GM21390 (cell line): ENCODE data around the gene SLC22A4.

Experiments used
- ATAC-seq: cut with Tn5 transposase; IDR thresholded peaks from one replicate; pipeline ENCODE4 v1.9.1; 2021; ENCODE audit not compliant: unreplicated experiment

SLC22A4 gene

DNA sequence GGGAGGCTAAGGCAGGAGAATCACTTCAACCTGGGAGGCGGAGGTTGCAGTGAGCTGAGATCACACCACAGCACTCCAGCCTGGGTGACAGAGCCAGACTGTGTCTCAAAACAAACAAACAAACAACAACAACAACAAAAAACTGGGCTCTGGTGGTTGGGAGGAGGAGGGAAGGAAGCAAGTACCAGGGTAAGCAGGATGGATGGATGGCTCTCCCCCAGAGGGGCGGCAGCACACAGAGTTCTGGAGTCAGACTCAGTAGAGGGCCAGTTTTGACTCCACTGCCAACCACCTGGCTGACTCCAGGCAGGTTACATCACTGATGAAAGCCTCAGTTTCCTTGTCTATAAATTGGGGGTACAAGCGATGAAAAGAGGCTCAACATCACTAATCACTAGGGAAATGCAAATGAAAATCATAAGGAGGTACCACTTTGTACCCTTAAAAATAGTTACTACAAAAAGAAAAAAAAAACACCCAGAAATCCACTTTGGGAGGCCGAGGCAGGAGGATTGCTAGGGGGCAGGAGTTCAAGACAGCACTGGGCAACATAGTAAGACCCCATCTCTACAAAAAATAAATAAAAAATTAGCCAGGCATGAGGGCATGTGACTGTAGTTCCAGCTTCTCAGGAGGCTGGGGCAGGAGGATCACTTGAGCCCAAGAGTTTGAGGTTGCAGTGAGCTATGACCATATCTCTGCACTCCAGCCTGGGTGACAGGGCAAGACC is 3.2 kb downstream of the SLC22A4 start:
- no peak for ATAC-seq

DNA sequence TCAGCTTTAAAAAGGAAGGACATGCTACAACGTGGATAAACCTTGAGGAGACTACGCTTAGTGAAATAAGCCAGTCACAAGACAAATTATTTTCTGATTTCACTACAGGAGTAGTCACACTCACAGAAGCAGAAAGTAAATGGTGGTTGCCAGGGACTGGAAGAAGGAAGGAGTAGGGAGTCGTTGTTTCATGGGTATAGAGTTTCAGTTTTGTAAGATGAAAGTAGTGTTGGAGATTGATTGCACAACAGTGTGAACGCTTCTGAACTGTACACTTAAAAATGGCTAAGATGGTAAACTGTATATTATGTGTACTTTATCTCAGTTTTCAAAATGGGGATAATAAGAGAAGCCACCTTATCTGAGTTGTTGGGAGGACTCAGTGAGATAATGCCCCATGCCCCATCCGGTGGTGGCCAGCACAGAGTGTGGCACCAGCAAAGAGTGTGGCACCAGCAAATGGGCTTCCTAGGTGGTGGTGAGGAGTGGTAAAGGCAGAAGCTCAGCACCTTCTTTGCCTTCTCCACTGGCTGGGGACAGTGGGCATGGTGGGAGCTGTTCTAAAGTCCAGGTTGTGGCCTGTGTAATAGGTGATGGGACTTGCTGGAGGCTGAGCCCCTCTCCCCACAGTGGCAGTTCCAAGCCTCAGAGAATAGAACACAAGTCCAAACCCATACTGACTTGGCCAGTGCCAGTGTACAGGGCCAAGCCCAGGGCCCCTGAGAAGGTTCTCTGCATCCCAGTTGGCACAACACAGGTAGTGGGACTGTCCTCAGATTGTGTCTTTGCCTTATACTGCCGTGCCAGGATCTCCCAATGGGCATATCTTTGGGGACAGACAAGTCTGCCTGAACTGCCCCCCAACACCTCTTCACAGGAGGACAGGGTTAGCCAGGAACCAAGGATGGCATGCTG is 4.4 kb downstream of the SLC22A4 start:
- ATAC-seq, result no peak

DNA sequence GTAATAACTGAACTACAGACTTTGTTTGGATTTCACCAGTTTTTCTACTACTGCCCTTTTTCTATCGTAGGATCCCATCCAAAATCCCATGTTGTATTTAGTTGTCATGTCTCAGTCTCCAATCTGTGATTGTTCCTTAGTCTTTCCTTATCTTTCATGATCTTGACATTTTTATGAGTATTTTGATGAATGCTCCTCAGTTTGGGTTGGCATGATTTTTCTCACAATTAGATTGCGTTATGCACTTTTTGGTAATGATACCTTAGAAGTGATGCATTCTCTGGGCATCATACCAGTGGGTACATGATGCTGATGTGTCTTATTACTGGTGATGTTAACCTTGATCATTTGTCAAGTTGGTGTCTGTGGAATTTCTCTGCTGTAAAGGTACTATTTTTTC is 5.7 kb downstream of the SLC22A4 start:
- no peak for ATAC-seq

DNA sequence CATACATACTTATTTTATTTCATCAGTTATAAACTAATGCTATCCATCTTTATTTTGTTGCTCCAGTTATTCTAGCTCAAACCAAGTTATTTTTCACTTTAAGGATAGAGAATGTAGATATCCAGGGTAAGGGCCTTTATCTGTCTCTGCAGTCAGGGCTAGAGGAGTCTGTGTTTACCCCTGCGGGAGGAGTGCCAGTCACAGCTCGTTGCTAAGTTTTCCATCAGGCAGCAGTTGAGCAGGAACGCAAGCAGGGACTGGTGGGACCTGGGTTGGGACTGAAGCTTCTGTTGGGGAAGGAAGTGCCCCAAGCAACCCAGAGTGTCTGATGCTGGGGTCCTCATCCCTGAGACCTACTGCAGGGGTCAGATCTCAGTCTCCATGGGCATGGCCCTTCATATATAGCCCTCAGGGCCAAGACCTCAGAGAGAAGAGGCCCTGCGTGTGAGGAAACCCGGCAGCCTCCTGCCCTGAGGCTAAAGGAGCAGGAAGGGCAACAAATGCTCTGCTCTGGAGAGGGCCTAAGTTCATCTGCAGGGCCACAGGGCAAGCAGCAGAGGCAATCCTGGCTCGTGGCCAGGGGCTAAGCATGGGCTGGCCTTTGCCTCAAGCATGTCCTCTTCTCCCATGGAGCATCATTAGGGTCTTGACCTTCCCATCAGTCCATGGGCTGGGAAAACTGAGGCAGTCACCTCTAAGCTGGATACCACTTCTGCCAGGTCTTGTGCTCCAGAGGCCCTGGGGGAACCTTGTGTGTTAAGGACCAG is 6.6 kb downstream of the SLC22A4 start:
- no peak for ATAC-seq

DNA sequence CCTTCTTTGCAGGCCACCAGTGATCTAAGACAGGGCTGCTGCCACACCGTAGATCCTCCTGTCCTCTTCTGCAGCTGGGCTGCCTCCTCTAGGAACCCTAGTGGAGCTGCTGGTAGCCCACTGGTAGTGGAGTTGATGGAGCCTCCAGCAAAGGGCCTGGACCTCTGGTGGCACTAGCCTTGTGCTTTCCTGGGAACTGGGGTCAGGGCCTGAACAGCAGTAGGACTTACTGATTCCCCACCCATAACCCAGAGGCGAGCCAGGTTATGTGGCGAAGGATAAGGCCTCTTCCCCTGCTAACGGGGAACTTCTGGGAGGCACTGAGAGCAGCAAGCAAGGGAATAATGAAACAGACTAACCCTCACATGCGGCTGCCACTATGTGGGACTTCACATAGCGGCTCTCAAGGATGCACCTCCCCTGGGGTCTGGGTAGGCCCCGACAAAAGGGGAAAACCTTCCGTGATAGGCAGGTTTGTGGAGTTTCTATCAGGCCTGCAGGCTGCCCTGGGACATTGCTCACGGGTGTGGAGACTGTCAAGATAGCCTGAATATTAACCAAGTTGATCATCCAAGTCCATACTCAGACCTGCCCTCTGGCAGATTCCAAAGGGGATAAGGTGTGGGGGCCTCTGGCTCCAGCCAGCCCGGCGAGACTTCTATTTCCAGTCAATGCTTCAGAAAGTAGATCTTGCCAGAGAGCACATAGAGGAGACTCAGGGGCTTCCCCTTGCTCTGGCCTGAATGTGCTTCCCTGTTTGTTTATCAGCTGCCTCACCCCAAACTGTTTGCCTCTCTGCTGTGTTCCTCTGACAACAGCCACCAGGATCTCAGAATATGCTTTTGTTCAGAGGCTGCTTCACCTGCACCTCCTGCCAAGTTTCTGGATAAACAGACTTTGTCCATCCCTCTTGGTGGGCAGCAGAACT is 7.4 kb downstream of the SLC22A4 start:
- no peak for ATAC-seq

DNA sequence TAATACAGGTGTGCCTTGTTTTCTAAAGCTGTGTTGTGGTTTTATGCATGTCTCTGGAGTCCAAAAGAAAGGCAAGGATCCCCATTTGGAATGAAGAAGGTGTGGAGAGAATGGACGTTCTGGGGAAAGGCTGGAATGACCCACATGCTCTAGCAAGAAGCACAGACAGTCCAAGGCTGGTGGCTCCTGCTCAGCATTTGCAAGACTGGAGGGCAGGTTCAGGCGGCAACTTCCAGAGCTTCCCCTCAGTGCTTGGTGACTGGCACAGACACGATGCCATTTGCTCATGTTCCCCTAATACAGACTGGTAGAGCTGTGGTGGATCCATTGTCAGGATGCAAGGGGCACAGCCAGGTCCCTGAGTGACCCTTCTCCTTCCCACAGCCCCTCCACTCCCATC is 8.2 kb downstream of the SLC22A4 start:
- ATAC-seq, result no peak

DNA sequence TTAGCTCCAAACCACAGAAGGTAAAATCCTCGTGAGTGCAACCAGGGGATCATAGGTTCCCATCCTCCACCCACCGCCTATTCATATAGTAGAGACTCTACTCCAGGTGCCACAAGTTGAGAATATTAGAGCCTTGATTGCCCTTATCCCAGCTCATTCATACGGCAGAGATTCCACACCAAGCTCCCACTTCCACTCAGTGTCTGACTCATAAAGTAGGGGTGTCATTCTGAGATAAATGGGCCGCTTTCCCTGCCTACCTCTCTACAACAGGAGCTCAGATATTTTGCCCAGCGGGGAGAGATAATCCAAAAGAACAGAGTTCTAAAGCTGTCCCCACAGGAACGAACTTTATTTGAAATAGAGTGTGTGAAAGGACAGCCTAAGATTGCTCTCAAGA is 9.4 kb downstream of the SLC22A4 start:
- no peak for ATAC-seq

DNA sequence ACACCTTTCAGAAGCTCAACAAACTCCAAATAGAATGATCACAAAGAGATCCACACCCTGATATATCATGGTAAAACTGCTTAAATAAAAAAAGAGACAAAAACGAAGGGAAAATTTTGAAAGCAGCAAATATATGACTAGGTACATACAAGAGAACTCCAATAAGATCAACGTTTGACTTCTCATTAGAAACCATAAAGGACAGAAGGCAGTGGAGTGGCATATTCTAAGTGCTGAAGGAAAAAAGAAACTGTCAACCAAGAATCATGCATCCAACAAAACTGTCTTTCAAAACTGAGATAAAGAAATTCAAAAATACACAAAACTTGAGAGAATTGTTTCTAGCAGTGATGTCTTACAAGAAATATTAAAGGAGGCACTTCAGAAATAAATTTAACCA is 11.2 kb downstream of the SLC22A4 start:
- no peak for ATAC-seq

DNA sequence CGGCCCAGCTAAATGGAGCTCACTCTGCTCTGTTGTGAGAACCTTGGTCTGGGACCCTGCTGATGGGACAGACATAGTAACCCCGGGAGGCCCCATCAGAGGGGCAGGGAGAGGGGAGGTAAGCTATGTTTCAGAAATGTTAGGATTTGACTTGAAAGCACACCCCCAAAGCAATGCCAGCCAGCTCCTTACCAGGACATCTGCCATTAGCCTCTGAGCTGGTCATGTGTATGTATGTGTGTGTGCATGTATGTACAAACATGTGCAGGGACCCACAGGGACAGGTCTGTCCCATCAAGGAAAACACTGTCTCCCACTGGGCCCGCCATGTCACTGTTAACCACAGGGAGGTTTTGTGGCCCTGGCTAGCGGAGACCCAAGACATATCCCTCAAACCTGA is 14.5 kb downstream of the SLC22A4 start:
- no peak for ATAC-seq

DNA sequence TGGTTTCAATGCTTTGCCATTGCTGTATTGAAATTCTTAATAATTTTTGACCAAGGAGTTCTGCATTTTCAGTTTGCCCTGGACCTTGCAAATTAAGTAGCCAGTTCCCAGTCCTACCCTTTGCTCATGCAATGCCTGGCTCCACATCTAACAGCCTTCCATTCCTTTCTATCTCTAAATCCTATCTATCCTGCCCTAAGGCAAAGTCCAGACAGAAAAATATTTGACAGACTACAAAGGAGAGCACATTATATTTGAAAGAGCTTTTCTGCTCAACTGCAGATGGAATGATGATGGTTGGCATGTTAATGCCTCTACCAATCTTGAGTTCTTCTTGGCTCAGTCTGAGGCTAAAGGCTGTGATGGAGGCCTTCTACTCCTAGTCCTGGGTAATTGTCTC is 15.5 kb downstream of the SLC22A4 start:
- ATAC-seq, result no peak

DNA sequence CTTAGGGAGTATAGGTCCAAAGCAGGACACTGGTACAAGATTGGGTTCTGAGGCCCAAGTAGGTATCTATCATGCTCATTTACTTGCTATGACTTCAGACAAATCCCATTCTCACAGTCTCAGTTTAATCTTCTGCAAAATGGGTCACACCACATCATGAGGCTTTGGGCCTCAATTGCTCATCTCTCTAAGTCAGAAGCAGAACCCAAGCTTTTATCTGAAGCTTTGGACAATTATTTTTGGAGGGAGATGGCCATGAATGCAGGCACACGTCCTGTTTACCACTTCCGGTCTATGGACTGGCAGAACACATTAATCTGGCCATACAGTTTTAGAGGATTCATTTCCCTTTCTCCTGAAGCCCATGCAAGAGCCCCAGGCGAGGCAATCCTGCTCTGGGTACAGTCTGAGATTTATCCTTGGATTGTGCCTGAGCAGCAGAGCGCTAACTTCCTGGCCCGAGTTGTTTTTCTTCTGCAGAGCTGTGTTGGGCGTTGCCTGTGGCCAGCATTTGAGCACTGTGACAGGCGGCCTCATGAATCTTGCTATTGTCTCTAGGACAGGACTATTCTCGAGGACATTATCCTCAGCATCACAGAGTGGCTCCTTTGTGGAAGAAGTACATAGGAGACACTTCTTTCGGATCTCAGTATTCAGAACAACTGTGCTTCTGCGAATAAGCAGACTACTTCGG is 16.1 kb downstream of the SLC22A4 start:
- no peak for ATAC-seq

DNA sequence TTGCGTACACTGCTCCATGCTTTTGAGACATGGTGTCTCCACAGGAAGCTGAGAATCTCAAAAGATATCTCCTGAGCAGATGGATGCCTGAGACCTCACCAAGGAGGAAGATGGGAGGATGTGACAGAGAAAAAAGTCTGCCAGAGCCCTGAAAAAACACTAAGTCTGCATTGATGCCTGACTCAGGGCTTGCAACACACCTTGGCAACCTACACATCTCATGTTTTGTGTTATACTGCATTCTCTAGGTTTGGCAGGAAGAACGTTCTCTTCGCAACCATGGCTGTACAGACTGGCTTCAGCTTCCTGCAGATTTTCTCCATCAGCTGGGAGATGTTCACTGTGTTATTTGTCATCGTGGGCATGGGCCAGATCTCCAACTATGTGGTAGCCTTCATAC is 19.2 kb downstream of the SLC22A4 start:
- no peak for ATAC-seq

DNA sequence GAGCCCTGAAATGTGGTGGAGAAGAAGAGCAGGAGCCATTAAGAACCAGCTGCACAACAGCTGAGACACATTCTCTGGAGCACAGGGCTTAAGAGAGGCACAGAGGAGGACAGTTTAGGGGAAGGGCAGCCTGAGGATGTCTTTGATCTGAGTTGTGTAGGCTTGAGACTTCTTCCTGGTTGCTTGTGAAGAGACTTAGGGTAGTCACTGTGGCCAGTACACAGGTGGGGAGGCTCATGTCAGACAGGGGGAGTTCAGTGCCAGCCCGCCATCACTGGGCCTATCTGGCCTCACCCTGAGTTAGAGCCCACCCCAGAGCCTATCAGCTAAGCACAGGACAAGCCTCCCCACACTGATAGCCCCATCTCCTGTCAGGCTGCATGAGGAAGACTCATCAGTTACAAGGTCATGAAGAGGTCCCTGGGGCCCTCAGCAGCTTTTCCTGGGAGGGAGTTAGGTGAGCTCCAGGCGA is 19.8 kb downstream of the SLC22A4 start:
- ATAC-seq, result no peak

DNA sequence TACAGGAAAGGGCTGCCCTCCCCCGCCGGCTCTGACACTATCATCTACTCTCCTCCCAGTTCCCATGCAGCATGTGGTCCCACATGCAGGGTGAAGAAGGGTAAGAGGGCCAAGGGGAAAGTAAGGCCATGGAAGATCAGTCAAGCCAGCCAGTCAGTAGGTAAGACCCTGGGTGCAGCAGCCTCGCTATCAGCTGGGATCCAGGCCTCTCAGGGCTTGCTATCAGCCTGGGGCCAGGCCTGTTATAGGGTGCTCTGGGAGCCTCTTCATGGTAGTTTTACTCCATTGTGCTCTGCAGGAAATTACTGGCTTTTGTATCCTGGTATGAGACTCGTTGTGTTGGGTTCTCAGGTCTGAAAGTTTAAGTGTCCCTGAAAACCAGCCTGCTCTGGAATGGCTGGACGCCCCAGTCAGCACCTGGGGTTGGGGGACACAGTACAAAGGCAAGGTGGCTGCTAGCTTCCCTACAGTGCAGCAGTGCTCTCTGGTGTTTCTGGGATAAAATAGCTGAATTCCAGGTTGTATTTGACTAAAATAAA is 21.4 kb downstream of the SLC22A4 start:
- ATAC-seq, result no peak

DNA sequence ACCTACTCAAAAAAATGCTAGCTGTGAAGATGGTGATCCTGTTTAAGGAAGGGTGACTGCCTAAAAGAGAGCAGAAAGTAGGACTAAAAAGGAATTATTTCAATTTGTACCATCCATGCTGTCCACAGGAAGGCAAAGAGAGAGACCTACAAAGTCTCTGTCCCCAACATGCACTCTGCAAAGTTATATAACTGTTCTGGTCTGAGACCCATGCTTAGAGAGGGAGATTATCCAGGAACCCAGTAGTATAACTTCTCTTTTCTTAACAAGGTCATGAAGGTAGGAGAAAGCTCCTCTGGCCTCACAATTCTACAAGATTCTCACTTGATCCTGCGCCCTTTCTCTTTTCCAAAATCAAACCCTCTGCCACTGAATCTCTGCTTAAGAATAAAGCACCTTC is 25.8 kb downstream of the SLC22A4 start:
- ATAC-seq, result no peak

DNA sequence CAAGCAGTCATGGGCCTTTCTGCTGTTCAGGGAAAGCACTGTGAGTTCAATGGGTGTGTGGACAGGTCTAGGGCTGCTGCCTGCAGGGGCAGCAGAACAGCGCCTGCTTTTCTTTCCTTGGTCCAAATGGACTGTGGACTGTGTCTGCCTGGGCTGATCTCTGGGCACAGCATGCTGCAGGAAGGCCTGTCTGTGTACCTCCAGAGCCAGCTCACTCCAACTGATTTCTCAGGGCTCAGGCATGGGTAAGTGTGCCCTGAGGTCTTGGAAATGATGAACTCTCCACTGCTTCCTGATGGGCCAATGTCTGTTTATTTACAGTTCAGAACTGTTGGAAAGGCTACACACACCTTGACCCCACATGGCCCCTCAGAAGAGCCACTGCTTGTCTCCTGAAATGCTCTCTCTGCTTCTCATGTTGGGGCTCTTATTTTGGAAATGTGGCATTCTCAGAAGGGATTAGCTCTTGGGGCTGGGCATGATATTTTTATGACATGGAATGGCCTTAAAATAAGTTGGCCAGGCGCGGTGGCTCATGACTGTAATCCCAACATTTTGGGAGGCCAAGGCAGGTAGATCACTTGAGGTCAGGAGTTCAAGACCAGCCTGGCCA is 27.0 kb downstream of the SLC22A4 start:
- no peak for ATAC-seq

DNA sequence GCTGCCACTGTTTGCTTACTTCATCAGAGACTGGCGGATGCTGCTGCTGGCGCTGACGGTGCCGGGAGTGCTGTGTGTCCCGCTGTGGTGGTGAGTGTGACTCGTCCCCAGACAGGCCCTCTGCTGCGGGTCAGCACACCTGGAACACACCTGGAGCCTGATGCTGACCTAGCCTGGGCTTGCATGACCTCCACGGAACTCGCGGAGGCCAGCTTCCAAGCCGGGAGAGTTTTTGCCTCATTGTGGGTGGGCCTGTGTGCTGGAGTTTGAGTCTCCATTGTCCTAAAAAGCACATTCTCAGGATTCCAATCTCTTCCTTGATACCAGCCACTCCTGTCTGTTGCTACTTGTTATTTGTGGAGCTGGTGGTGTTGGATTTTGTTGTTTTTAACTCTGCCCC is 28.1 kb downstream of the SLC22A4 start:
- ATAC-seq, result no peak

DNA sequence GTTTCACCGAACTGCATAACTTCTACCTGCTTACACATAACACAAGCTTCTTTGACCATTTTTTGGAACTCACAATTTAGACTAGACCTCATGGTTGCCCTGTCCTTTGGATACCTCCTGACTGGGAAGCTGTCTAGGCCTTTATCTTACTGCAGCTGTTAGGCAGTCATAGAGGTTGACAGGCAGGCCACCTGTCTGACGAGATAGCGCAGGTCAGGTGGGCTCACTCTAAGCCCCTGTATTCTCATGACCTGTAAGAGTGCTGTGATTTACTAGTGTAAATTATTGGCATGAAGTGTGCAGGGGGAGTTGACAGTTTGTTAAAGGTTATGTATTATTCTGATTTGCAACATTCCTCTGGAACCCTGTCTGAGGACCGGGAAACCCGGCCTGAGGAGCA is 29.0 kb downstream of the SLC22A4 start:
- ATAC-seq, result no peak

DNA sequence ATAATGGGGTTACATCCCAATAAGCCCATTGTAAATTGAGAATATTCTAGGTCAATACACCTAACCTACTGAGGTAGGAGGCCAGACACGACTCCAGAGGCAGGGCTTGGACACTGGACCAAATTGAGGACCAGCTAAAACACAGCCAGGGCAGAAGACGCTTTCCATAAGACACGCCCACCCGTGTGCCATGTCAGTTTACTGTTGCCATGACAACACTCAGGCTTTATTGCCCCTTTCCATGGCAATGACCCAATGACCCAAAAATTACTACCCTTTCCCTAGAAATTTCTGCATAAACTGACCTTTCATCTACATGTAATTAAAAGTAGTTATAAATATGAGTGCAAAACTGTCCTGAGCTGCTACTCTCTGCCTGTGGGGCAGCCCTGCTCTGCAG is 31.5 kb downstream of the SLC22A4 start:
- no peak for ATAC-seq
